ENCODE results near the gene BCKDHB.

DNA sequence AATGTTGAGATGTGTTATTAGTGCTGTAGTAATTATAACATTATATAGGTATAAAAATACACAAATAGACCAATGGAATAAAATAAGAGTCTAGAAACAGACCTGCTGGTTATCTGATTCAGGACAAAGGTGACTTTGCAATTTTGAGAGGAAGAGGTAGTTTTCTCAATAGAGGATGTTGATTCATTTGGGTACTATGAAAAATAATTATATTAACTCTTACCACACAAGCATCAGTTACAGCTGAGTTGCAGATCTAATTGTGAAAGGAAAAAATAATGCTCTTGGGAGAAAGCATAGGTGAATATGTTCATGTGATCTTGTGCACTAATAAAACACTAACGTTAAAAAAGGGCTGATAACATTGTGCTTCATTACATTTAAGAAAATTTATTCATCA is 103.0 kb downstream of the BCKDHB start:
- TF ChIP-seq CTCF (IDR thresholded peaks at IDR 0.05) (no peak), POLR2AphosphoS5 (IDR thresholded peaks at IDR 0.05) (no peak), POLR2A (IDR thresholded peaks at IDR 0.05) (no peak)

Measured in upper lobe of left lung (tissue), 4 donors.